Muscle of leg (tissue), 11 donors: ENCODE results near the gene MS4A18. TPM values are rescaled to one million over a fixed set of nuclear protein-coding genes. Genes with fewer than 3 reads are reported as not detected.
"Not testable (repeated sequence)": the region's sequence is repeated elsewhere in the genome, so short reads cannot be mapped to it uniquely, and the experiment has no call there.

ENCODE experiments used
- DNase-seq: peaks from one replicate; pipeline ENCODE4 v3.0.0; 2013
- H3K27ac ChIP-seq: one replicate; pipeline ENCODE4 v1.5.1; 2013; ENCODE audit warnings: mild to moderate bottlenecking, low read length, control low read depth
- H3K27me3 ChIP-seq: one replicate; pipeline ENCODE4 v1.6.1; 2013; ENCODE audit warnings: low read length; ENCODE audit not compliant: control insufficient read depth, insufficient read depth
- H3K36me3 ChIP-seq: one replicate; pipeline ENCODE4 v1.6.1; 2013; ENCODE audit warnings: low read length; ENCODE audit not compliant: control insufficient read depth, insufficient read depth
- H3K4me1 ChIP-seq: one replicate; pipeline ENCODE4 v1.6.1; 2013; ENCODE audit warnings: low read length; ENCODE audit not compliant: control insufficient read depth, insufficient read depth
- H3K4me3 ChIP-seq: one replicate; pipeline ENCODE4 v1.5.1; 2013; ENCODE audit warnings: low read length, control low read depth
- H3K9me3 ChIP-seq: replicated peaks from 2 replicates; pipeline ENCODE4 v1.6.1; 2013; ENCODE audit warnings: low read depth, low read length; ENCODE audit not compliant: control insufficient read depth
- WGBS: methylation state at CpG from one replicate; pipeline ENCODE4 v1.1.5; 2013; ENCODE audit warnings: missing lambda C conversion rate; ENCODE audit not compliant: insufficient coverage; 5-methylcytosine and 5-hydroxymethylcytosine counted together
- polyA plus RNA-seq, 8 donors: library from polyadenylated mRNA; unstranded; fragments of 120-200 nt; gene quantifications; one replicate each; pipeline versions ENCODE4 v1.2.1 to v1.2.3, GENCODE V29; 2013; ENCODE audit warnings: inconsistent platforms in 1 of 8, low replicate concordance in 1 of 8; ENCODE audit not compliant: insufficient read length in 8 of 8, insufficient read depth in 1 of 8
- total RNA-seq: library from RNA; stranded (reverse); fragments of 120-200 nt; gene quantifications from one replicate; pipeline ENCODE4 v1.2.4, GENCODE V29; 2013

MS4A18 gene
- total and polyA plus RNA-seq, 9 donors: not detected

GRCh38 chr11:60753309-60753708 is 28.8 kb downstream of the MS4A18 start:
- H3K4me3 ChIP-seq: no peak overlapping the region
- DNase-seq: no peak
- H3K9me3 ChIP-seq: no peaks in the 10 kb centered on the region
- no peaks in the 10 kb centered on the region for H3K4me1 ChIP-seq
- WGBS: 60% methylated on average over 1 of the region's 4 CpGs
- H3K27ac ChIP-seq: no peak overlapping the region
- no peaks in the 10 kb centered on the region for H3K36me3 ChIP-seq
- peaks cover 6% of the 10 kb centered on the region for H3K27me3 ChIP-seq

DNA sequence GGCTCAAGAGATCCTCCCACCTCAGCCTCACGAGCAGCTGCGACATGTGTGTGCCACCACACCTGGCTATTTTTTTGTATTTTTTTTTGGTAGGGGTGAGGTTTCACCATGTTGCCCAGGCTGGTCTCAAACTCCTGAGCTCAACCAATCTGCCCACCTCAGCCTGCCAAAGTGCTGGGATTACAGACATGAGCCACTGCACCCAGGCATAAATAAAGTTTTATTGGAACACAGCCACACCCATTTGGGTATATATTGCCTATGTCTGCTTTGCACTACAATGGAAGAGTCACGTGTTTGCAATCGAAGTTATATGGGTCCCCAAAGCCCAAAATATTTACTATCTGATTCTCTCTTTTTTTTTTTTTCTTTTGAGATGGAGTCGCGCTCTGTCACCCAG is 30.4 kb downstream of the MS4A18 start:
- no peaks in the 10 kb centered on the region for H3K9me3 ChIP-seq
- WGBS: 67% methylated on average over 2 of the region's 6 CpGs
- no peaks in the 10 kb centered on the region for H3K4me1 ChIP-seq
- H3K4me3 ChIP-seq: no peak overlapping the region
- no peak overlapping the region for H3K27ac ChIP-seq
- H3K36me3 ChIP-seq: no peaks in the 10 kb centered on the region
- no peak for DNase-seq
- H3K27me3 ChIP-seq: peaks cover 6% of the 10 kb centered on the region

- H3K27ac ChIP-seq: no peak within 1 kb of the TSS
- no peaks in the 10 kb centered on the region for H3K36me3 ChIP-seq
- DNase-seq: no peak
- H3K9me3 ChIP-seq: no peaks in the 10 kb centered on the region
- H3K4me1 ChIP-seq: no peaks in the 10 kb centered on the region
- 86% methylated on average over 7 of the region's 14 CpGs for WGBS
- H3K4me3 ChIP-seq: no peak within 1 kb of the TSS
- H3K27me3 ChIP-seq: peaks cover 6% of the 10 kb centered on the region
Observed at GRCh38 chr11:60756307-60757032, 31.9 kb downstream of the MS4A18 start, which contains the start of gene MS4A15. MS4A15 (plus strand) TSS chr11:60756867; CDS start chr11:60763734, 6,867 bp downstream.

DNA sequence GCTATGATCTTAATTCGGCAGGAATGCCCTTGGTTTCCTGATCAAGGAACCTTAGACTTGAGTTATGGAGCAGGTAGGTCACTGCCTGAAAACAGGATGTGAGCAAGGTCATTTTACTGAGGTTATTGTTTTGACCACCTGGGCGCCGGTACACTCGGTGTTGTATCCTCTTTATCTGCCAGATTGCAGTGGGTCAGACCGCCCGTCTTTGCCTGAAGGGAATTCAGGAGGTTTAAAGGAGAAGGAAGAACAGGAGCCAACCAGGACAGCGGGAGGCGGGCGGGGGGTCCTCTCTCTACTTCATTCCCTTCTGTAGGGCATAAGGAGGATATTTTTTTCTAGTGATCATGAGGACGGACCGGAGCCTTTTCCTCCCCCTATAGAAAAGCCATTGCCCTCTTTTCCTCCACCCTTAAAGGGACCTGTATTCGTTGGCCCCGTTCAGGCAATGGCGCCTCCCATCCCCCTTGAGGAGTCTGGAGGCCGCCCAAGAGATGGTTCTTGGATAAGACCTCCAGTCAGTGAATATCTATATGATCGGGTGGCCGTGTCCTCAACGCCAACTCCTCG is 32.8 kb downstream of the MS4A18 start:
- H3K4me3 ChIP-seq: no peak overlapping the region
- peaks cover 2% of the 10 kb centered on the region for H3K4me1 ChIP-seq
- H3K36me3 ChIP-seq: no peaks in the 10 kb centered on the region
- no peak for DNase-seq
- H3K27ac ChIP-seq: no peak overlapping the region
- H3K9me3 ChIP-seq: no peaks in the 10 kb centered on the region
- peaks cover 2% of the 10 kb centered on the region for H3K27me3 ChIP-seq
- 88% methylated on average over 14 of the region's 19 CpGs for WGBS

- not testable (repeated sequence) for H3K4me3 ChIP-seq, H3K4me1 ChIP-seq, DNase-seq, H3K36me3 ChIP-seq, H3K27ac ChIP-seq, H3K27me3 ChIP-seq, H3K9me3 ChIP-seq
- no CpG with 5 or more reads among the region's 4 CpGs for WGBS
Observed at GRCh38 chr11:60758671-60759070, 34.2 kb downstream of the MS4A18 start.

- not testable (repeated sequence) for H3K4me1 ChIP-seq, H3K4me3 ChIP-seq, H3K27me3 ChIP-seq, H3K9me3 ChIP-seq, H3K36me3 ChIP-seq, H3K27ac ChIP-seq
- 80% methylated on average over 15 of the region's 22 CpGs for WGBS
- DNase-seq: peak; percentile 35
Observed at GRCh38 chr11:60759438-60760225, 35.1 kb downstream of the MS4A18 start.

DNA sequence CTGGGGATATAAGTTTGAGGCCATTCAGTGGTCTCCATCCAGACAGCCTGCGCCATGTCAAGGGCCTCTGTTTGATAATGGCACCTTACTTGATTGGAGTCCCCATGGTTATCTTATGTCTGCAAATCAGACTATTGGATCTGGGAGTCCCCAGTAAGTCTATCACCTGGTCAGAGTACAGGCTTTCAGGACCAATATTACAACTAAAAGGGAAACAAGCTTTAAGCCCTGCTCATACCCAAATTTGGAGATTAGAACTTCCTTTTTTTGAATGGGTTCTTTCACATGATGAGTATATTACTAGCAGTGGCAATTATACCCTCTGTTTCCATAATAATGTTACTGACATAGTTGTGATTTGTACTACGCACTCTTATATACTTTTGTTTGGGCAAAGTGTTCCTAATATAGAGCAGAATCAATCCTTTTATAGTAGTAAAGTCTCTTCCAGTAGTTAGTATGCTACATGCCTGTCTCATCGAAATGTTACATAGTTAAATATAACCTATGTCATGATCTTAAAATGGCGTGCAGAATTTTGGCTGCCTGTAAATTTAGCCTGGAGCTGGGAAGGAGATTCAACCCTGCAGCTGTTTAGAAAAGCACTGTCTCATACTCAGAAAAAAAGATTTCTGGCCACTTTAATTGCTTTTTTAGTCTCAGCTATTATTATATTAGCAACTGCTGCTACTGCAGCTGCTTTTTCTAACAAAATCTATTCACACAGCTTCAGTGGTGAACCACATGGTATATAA is 37.1 kb downstream of the MS4A18 start:
- peaks cover 2% of the 10 kb centered on the region for H3K4me1 ChIP-seq
- no peaks in the 10 kb centered on the region for H3K9me3 ChIP-seq
- peak overlapping the region; percentile 43 for H3K27ac ChIP-seq
- peaks cover 2% of the 10 kb centered on the region for H3K27me3 ChIP-seq
- peak; percentile 83 for DNase-seq
- H3K4me3 ChIP-seq: no peak overlapping the region
- WGBS: 100% methylated on average over 1 of the region's 4 CpGs
- H3K36me3 ChIP-seq: no peaks in the 10 kb centered on the region

DNA sequence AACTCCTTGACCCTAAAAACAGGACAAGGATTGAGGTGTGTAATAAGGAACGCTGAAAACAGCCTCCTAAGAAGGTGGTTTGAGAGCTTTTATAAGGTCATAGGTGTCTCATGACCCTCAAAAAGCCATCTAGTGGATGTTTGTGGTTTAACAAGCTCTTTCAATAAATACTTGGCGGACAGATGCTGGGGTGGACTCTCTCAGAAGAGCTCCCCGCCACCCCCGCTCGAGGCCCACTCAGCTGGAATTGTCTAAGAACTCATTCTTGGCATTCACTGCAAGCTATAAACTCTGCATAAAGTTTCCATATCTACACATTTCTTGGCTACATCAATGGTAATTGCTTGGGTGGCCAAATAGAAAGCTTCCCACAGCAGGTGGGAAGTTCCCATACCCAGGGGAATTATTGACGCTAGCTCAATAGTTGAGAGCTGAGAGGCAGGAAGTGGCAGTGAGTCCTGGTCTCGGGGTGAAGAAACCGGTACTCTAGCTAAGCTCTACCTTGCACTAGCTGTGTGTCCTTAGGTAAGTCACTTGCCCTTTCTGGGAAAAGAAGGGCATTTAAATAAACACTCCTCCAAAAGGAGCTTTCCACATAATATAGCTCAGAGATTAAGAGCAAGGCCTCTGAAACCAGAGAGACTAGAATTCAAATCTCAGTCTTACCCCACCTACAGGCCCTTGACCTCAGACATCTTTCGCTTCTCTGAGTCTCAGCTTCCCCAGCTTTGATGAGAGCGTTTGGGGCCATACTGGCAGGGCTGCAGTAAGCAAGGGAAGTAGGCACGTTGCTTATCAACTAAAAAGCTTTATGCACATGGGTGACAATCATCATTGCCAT is 38.6 kb downstream of the MS4A18 start:
- Histone ChIP-seq H3K36me3 (no peaks in the 10 kb centered on the region), H3K9me3 (no peaks in the 10 kb centered on the region), H3K4me3 (no peak overlapping the region), H3K27ac (no peak overlapping the region), H3K4me1 (peaks cover 4% of the 10 kb centered on the region), H3K27me3 (peaks cover 2% of the 10 kb centered on the region)
- peak; percentile 89 for DNase-seq
- 37% methylated on average over 3 of the region's 11 CpGs for WGBS

DNA sequence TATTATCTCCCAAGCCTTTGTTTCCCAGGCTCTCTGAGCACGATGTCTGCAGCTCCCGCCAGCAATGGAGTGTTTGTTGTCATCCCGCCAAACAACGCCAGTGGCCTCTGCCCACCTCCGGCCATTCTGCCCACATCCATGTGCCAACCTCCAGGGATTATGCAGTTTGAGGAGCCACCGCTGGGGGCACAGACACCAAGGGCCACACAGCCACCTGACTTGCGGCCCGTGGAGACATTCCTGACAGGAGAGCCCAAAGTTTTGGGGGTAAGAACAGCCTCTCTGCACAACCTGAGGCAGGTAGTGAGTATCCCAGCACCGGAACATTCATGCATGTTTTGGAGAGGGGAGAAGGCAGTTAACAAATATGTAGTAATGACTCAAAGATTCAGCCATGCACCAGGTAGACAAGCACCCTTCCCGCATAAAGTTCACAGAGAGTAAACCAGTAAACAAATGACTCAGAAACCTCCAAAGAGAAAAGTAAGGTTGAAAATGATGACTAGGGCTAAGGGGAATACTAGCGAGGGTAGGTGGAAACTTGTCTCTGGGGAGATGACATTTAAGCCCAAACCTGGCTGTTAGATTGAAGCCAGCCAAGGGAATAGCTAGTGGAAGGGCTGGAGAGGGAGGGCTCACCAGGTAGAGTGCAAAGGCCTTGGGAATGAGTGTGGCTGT is 39.3 kb downstream of the MS4A18 start:
- Histone ChIP-seq H3K9me3 (no peaks in the 10 kb centered on the region), H3K27ac (no peak overlapping the region), H3K36me3 (no peaks in the 10 kb centered on the region), H3K4me3 (no peak overlapping the region), H3K4me1 (peaks cover 4% of the 10 kb centered on the region), H3K27me3 (peaks cover 2% of the 10 kb centered on the region)
- 89% methylated on average over 8 of the region's 11 CpGs for WGBS
- no peak for DNase-seq
